ENCODE measurements around the gene APBB2. TPM values are rescaled to one million over a fixed set of nuclear protein-coding genes. Genes with fewer than 3 reads are reported as not detected.

The APBB2 gene
- total and polyA plus RNA-seq, 2 of the 8 experiments (the other 6 are each of a cell fraction or from before 2014, with no cell fraction given) = 58.7 to 59.4 TPM

DNA sequence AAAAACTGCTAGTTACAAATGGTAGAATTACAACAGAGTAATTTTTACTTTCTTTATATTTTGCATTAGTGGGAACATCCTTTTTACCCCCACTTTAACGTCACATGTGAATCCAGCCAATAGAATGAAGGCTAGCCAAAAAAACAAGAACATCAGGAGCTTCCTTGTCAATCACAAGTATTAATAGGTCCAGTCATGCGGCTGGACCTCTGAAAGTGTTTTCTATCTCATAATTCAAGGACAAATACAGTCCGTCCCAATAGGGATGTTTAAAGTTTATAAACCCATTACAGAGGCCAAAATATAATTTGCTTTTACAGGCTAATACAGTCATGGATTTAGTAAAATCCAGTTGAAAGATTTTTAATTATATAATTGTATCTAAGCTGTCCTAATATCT, 110.7 kb downstream of the APBB2 start:
- FAIRE-seq (no peak), DNase-seq (ENCODE audit: low read depth in 1 of 2, low spot score in 2 of 2) (no peak)
- Histone ChIP-seq H4K20me1 (replicated peaks in 1 of 2; ENCODE audit: control insufficient read depth in 1 of 2, insufficient read depth in 2 of 2, low read length in 2 of 2) (no peaks in the 10 kb centered on the region), H3K18ac (ENCODE audit: extremely low read depth, low read length) (no peak overlapping the region), H3K9me3 (ENCODE audit: insufficient read depth in 2 of 2, low read depth in 1 of 2, low read length in 1 of 2) (no peaks in the 10 kb centered on the region), H2BK12ac (ENCODE audit: low read depth, low read length) (no peak overlapping the region), H2BK20ac (ENCODE audit: low read length) (no peak overlapping the region), H3K79me2 (ENCODE audit: control insufficient read depth in 1 of 2, insufficient read depth in 2 of 2, low read length in 2 of 2) (peaks cover 0 to 2% of the 10 kb centered on the region in 2 experiments; a peak in 1 of 4 replicates), H3K79me1 (ENCODE audit: low read depth, low read length) (no peaks in the 10 kb centered on the region; the same call in 1 of the 2 replicates), H4K5ac (ENCODE audit: insufficient read length, low read depth, low read length) (no peak overlapping the region), H3K9ac (replicated peaks in 1 of 4; ENCODE audit: extremely low read depth in 1 of 4, low read depth in 3 of 4, low read length in 3 of 4) (no peak overlapping the region), H2BK120ac (replicated peaks; ENCODE audit: low read depth, low read length) (no peak overlapping the region), H3K4me2 (ENCODE audit: insufficient read depth in 1 of 2, low read depth in 2 of 2, low read length in 2 of 2) (no peak overlapping the region), H3K23me2 (ENCODE audit: low read depth, low read length) (no peaks in the 10 kb centered on the region), H3K56ac (replicated peaks; ENCODE audit: insufficient read length, low read depth, low read length) (no peak overlapping the region), H3K4ac (replicated peaks; ENCODE audit: insufficient read length, low read depth, low read length) (no peak overlapping the region), H3K4me1 (replicated peaks in 1 of 4; ENCODE audit: control insufficient read depth in 3 of 4, insufficient read depth in 4 of 4, low read length in 3 of 4) (no peaks in the 10 kb centered on the region; a peak in 1 of 7 replicates), H3K4me3 (ENCODE audit: extremely low read depth in 1 of 4, insufficient read depth in 2 of 4, low read depth in 3 of 4, low read length in 4 of 4) (no peak overlapping the region), H3K27me3 (replicated peaks in 1 of 4; ENCODE audit: control insufficient read depth in 3 of 4, extremely low read depth in 1 of 4, insufficient read depth in 3 of 4, low read length in 3 of 4) (no peaks in the 10 kb centered on the region), H3K14ac (ENCODE audit: insufficient read length) (no peak overlapping the region), H2BK5ac (ENCODE audit: low read depth, low read length) (no peak overlapping the region), H3K36me3 (ENCODE audit: control insufficient read depth in 2 of 4, insufficient read depth in 4 of 4, low read length in 3 of 4) (no peaks in the 10 kb centered on the region), H4K8ac (ENCODE audit: extremely low read depth, insufficient read depth, low read length) (no peak overlapping the region), H4K91ac (replicated peaks; ENCODE audit: insufficient read length, low read length) (no peak overlapping the region), H2AFZ (ENCODE audit: low read length) (no peak overlapping the region), H2AK5ac (ENCODE audit: low read depth, low read length) (no peak overlapping the region), H3K27ac (ENCODE audit: low read depth, low read length) (no peak overlapping the region), H2BK15ac (ENCODE audit: low read length) (no peak overlapping the region), H3K23ac (ENCODE audit: insufficient read length) (no peak overlapping the region)
- WGBS, 2 experiments (ENCODE audit: extremely low coverage in 1 of 2, insufficient coverage in 1 of 2, insufficient read length in 1 of 2, insufficient replicate concordance in 2 of 2, low coverage in 1 of 2, low lambda C conversion rate in 2 of 2, missing lambda C conversion rate in 1 of 2) = 84% methylated on average over 3 of the region's 3 CpGs; no CpG with 5 or more reads in 1 of the 2 experiments
- CTCF ChIA-PET (ENCODE audit: partially characterized antibody) = interaction anchor here (1.2 to 1.4 kb wide), 3 partner anchors 13 to 178 kb away, joined by 3 to 5 read pairs (median 4); no protein-coding TSS in a partner anchor
- TF ChIP-seq KDM4A (IDR thresholded peaks at IDR 0.05; ENCODE audit: low read depth, low read length, severe bottlenecking) = no peak
- no peak for TF ChIP-seq RXRA (IDR thresholded peaks at IDR 0.05; ENCODE audit: insufficient read depth, low read depth, low read length)
- POLR2A ChIA-PET (ENCODE audit: partially characterized antibody) = no interaction called here

Data from H1 (cell line).